ENCODE data around the gene PNMA5.

PNMA5 gene

DNA sequence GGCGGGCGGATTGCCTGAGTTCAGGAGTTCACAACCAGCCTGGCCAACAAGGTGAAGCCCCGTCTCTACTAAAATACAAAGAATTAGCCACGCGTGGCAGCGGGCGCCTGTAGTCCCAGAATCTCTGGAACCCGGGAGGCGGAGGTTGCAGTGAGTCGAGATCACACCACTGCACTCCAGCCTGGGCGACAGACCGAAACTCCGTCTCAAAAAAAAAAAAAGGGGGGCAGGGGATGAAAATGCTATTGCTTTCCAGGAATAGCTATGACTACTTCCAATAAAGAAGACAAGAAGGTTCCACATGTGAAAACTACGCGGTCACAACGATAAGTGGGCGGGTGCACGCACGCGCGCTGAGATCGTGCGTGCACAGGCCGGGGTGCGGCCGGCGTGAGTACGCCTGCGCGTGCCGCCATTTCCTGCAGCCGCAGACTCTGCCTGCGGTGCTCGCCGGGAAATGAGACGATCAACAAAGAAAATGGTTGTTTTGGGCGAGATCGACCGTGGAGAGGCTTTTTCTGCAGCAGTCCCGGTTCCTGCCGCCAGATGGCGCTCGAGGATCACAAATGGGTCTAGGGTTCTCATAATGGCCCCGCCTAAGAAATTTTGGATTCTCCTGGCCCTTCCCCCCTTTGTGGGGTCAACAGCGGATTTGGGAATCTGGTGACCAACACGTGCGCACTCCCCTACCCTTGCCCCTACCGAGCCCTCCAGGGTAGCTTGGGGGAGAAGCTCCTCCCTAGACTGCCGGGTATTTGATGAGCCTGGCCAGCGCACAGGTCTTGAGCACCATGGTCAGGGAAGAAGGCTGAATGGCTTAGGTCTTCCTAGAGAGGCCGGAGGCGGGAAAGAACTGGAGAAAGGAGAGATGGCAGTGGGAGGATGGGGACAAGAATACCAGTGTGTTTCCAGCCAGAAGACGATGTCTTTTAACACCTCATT is 35.1 kb downstream of the PNMA5 start:
- peak; percentile 66 for DNase-seq

DNA sequence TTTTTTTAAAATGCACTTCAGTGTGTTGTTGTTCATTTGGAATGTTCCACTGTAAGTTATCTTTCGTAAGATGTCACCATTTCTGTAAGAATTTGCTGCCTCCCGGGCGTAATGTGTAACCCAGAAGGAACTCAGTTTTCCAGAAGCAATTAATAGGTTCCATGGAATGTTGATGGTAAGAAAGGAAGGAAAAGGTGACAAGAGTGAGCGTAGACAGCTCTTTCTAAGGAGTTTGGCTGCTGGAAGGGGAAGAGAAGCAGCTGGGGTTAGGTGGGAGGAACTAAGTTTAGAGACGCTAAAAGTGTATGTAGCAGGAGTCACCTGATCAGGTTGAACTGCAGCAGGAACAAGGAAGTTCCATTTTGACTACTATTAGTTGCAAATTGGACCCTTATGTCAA is 35.9 kb downstream of the PNMA5 start:
- no peak for DNase-seq

GRCh38 chrX:152950786-152951185 is 43.1 kb downstream of the PNMA5 start:
- DNase-seq = no peak

DNA sequence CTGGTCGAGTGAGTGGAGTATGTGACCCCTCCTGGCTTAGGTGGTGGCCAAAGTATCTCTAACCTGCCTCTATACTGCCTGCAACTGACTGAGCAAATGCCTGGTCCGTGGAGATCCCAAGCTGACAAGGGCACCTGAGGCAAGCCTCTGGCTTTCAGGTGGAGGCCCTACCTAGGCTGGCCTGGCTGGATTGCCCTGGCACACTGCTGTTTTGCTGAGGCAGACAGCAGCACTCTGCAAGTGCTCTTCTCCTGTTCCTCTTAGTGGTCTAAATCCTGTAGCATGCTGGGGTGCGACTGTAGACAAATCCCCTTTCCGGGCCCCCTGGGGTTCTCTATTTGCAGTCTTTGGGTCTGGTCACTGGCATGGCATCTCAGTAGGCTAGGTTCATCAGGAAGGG is 44.8 kb downstream of the PNMA5 start:
- DNase-seq = no peak

DNA sequence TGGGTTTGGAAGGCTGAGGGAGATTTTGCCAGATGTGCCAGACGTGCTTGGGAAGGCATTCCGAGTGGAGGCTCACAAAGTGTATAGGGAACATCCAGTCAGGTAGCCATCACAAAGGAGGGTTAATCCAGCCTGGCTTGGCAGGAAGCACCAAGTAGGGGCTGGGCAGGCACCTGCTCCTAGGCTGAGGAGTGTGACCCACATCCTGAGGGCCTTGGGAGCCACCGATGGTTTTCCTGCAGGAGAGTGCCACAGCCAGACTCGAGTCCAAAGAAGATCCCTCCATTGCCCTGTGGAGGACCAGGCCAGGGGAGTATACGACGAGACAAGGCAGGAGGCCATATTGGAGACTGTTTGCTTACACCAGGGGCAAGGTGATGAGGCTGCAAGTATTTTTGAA is 47.2 kb downstream of the PNMA5 start:
- DNase-seq = no peak

- no peak for DNase-seq
These were observed 48.6 kb downstream of the PNMA5 start for GRCh38 chrX:152945021-152945979.

DNA sequence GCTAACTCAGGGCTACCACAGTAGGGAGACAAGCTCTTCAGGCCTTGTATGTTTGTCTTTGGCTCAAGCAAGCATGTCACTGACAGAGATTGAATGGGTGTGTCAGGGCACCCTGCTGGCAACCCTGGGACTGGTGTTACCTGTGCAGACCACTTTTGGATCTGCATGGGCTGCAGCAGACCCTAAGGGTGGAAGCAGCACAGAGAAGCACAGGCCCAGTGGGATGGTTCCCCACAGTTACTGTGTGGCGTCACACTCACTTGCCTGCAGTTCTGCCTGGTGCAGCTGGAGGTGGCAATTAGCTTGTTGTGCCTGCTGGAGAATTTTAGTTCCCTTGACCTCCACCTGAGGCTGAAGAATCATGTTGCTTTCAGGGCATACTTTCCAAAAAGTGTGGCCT is 50.1 kb downstream of the PNMA5 start:
- no peak for DNase-seq

DNA sequence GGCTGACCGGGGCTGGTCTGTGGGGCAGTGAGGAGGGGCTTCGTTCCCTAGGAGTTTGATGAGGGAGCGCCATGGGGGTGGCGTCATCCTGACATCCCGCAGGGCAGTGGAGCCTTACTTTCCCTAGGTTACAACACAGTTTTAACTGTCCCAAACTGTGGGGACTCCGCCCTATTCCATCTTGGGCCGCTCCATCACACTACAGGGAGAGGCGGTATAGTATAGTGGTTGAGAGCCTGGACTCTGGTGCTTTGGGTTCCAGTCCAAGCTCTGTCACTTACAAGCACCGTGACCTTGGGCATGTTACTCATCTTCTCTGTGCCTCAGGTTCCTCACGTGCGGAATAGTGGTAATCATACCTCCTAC is 51.9 kb downstream of the PNMA5 start:
- no peak for DNase-seq

- DNase-seq = peak; percentile 73
These were observed 52.4 kb downstream of the PNMA5 start for GRCh38 chrX:152941328-152942076.
